OCI-LY3 (cell line): ENCODE data around the gene CYBRD1.

ENCODE experiments used
- H2AFZ ChIP-seq: fragments of 200-600, 300-600 bp; shearing (Covaris generic); 2 replicates; pipeline ENCODE4 v1.6.0; 2014; ENCODE audit warnings: antibody characterized with exemption, low read depth, low read length
- H3K27ac ChIP-seq: fragments of 200-600, 300-600 bp; sonication (generic); 2 replicates; pipeline ENCODE4 v1.5.1; 2014; ENCODE audit warnings: mild to moderate bottlenecking, low read length, moderate library complexity, mixed read lengths
- H3K27me3 ChIP-seq: fragments of 200-600, 300-600 bp; sonication (generic); 2 replicates; pipeline ENCODE4 v1.6.1; 2014; ENCODE audit warnings: low read depth, low read length, mixed read lengths
- H3K36me3 ChIP-seq: fragments of 200-600, 300-600 bp; sonication (generic); replicated peaks from 2 replicates; pipeline ENCODE3; 2014; ENCODE audit warnings: low read depth, low read length, mixed read lengths
- H3K4me1 ChIP-seq: fragments of 300-600, 200-600 bp; sonication (generic); 2 replicates; pipeline ENCODE4 v1.6.1; 2014; ENCODE audit warnings: low read length, mixed read lengths
- H3K4me2 ChIP-seq: fragments of 200-600, 300-600 bp; sonication (generic); 2 replicates; pipeline ENCODE4 v1.6.1; 2014; ENCODE audit warnings: low read length, mixed read lengths
- H3K4me3 ChIP-seq: fragments of 300-600, 200-600 bp; sonication (generic); 2 replicates; pipeline ENCODE4 v1.5.1; 2014; ENCODE audit warnings: antibody characterized with exemption, mild to moderate bottlenecking, low read length, moderate library complexity
- H3K79me2 ChIP-seq: fragments of 300-600, 200-600 bp; shearing (Covaris generic); 2 replicates; pipeline ENCODE4 v1.6.1; 2014; ENCODE audit warnings: mild to moderate bottlenecking, low read length, mixed read lengths
- H3K9ac ChIP-seq: fragments of 300-600, 200-600 bp; shearing (Covaris generic); 2 replicates; pipeline ENCODE4 v1.6.0; 2014; ENCODE audit warnings: mild to moderate bottlenecking, low read length, moderate library complexity
- H3K9me3 ChIP-seq: fragments of 200-600, 300-600 bp; shearing (Covaris generic); 2 replicates; pipeline ENCODE4 v1.6.1; 2014; ENCODE audit warnings: low read length, mixed read lengths; ENCODE audit not compliant: insufficient read depth
- H4K20me1 ChIP-seq: fragments of 200-600, 300-600 bp; sonication (generic); 2 replicates; pipeline ENCODE4 v1.6.1; 2016; ENCODE audit warnings: low read length, mixed read lengths; ENCODE audit not compliant: insufficient read depth
- EZH2phosphoT487 ChIP-seq: fragments of 200-600 bp; shearing (Covaris generic); IDR thresholded peaks from 2 replicates; pipeline ENCODE4 v1.6.1; 2018; ENCODE audit warnings: antibody characterized with exemption, mixed run types, low read depth
- TF ChIP-seq, protein P1 (sequence below): fragments of 200-600, 300-600 bp; sonication (generic); IDR thresholded peaks from 2 replicates; pipeline ENCODE4 v1.5.1; 2014; ENCODE audit warnings: antibody characterized with exemption, low read length, low read depth

CYBRD1 gene

GRCh38 chr2:171598713-171599319 is 76.5 kb downstream of the CYBRD1 start:
- H2AFZ ChIP-seq: peak overlapping the region; percentile 82; the same call in 1 of the 2 replicates
- H4K20me1 ChIP-seq: no peaks in the 10 kb centered on the region
- H3K27ac ChIP-seq: no peak overlapping the region
- no peaks in the 10 kb centered on the region for H3K4me1 ChIP-seq
- H3K79me2 ChIP-seq: no peaks in the 10 kb centered on the region
- TF ChIP-seq, protein P1, sequence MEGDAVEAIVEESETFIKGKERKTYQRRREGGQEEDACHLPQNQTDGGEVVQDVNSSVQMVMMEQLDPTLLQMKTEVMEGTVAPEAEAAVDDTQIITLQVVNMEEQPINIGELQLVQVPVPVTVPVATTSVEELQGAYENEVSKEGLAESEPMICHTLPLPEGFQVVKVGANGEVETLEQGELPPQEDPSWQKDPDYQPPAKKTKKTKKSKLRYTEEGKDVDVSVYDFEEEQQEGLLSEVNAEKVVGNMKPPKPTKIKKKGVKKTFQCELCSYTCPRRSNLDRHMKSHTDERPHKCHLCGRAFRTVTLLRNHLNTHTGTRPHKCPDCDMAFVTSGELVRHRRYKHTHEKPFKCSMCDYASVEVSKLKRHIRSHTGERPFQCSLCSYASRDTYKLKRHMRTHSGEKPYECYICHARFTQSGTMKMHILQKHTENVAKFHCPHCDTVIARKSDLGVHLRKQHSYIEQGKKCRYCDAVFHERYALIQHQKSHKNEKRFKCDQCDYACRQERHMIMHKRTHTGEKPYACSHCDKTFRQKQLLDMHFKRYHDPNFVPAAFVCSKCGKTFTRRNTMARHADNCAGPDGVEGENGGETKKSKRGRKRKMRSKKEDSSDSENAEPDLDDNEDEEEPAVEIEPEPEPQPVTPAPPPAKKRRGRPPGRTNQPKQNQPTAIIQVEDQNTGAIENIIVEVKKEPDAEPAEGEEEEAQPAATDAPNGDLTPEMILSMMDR: peak; percentile 83
- no peak for TF ChIP-seq EZH2phosphoT487
- peaks cover 14% of the 10 kb centered on the region for H3K27me3 ChIP-seq
- H3K4me3 ChIP-seq: peak overlapping the region; percentile 42
- peak overlapping the region; percentile 59 for H3K4me2 ChIP-seq
- H3K9me3 ChIP-seq: no peaks in the 10 kb centered on the region
- no peak overlapping the region for H3K9ac ChIP-seq
- no peaks in the 10 kb centered on the region for H3K36me3 ChIP-seq

GRCh38 chr2:171600126-171600525 is 77.9 kb downstream of the CYBRD1 start:
- Histone ChIP-seq H2AFZ (no peak overlapping the region), H3K4me2 (no peak overlapping the region), H3K9me3 (no peaks in the 10 kb centered on the region), H3K36me3 (no peaks in the 10 kb centered on the region), H4K20me1 (no peaks in the 10 kb centered on the region), H3K27me3 (peaks cover 14% of the 10 kb centered on the region), H3K4me3 (no peak overlapping the region), H3K4me1 (no peaks in the 10 kb centered on the region), H3K79me2 (no peaks in the 10 kb centered on the region), H3K9ac (no peak overlapping the region), H3K27ac (no peak overlapping the region)
- no peak for TF ChIP-seq EZH2phosphoT487
- TF ChIP-seq, protein P1: no peak

- H3K27me3 ChIP-seq: peaks cover 14% of the 10 kb centered on the region
- no peaks in the 10 kb centered on the region for H3K9me3 ChIP-seq
- H3K4me3 ChIP-seq: no peak overlapping the region
- H3K9ac ChIP-seq: no peak overlapping the region
- TF ChIP-seq EZH2phosphoT487: no peak
- TF ChIP-seq, protein P1: no peak
- H4K20me1 ChIP-seq: no peaks in the 10 kb centered on the region
- no peaks in the 10 kb centered on the region for H3K4me1 ChIP-seq
- no peak overlapping the region for H3K4me2 ChIP-seq
- H3K36me3 ChIP-seq: no peaks in the 10 kb centered on the region
- no peaks in the 10 kb centered on the region for H3K79me2 ChIP-seq
- no peak overlapping the region for H3K27ac ChIP-seq
- no peak overlapping the region; the same call in 1 of the 2 replicates for H2AFZ ChIP-seq
Observed at GRCh38 chr2:171602352-171602751, 80.1 kb downstream of the CYBRD1 start.
